ENCODE results near the gene TMPRSS6.

- TF ChIP-seq CTCF (conservative IDR thresholded peaks at IDR 0.05 in 1 of 2, IDR thresholded peaks at IDR 0.05 in 1 of 2; ENCODE audit: extremely low read depth in 1 of 2, insufficient read depth in 1 of 2, low read depth in 1 of 2, low read length in 2 of 2), result no peak
- no peak for TF ChIP-seq EZH2 (IDR thresholded peaks at IDR 0.05; ENCODE audit: borderline replicate concordance, low read length)
Observed at GRCh38 chr22:37138849-37139561, 29.5 kb upstream of the TMPRSS6 start.

Measured in mammary epithelial cell (primary cell).